Measurements from ENCODE around the gene HSFX2. TPM values are rescaled to one million over a fixed set of nuclear protein-coding genes. Genes with fewer than 3 reads are reported as not detected.
"Not testable (repeated sequence)": the region's sequence is repeated elsewhere in the genome, so short reads cannot be mapped to it uniquely, and the experiment has no call there.

Gene HSFX2, protein sequence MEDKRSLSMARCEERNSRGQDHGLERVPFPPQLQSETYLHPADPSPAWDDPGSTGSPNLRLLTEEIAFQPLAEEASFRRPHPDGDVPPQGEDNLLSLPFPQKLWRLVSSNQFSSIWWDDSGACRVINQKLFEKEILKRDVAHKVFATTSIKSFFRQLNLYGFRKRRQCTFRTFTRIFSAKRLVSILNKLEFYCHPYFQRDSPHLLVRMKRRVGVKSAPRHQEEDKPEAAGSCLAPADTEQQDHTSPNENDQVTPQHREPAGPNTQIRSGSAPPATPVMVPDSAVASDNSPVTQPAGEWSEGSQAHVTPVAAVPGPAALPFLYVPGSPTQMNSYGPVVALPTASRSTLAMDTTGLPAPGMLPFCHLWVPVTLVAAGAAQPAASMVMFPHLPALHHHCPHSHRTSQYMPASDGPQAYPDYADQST
- 1.2 TPM for total RNA-seq

GRCh38 chrX:149595214-149595613 lies at the start of gene HSFX2:
Gene HSFX2 (minus strand): TSS chrX:149595314. CDS start chrX:149594700, 614 bp downstream.
- DNase-seq (ENCODE audit: low spot score in 2 of 2); FAIRE-seq: not testable (repeated sequence)

- DNase-seq (ENCODE audit: low spot score in 2 of 2) (no peak), FAIRE-seq (no peak)
Measured at GRCh38 chrX:149643496-149643895, 48.4 kb upstream of the HSFX2 start.

GRCh38 chrX:149641835-149642234 lies 46.7 kb upstream of the HSFX2 start:
- DNase-seq (ENCODE audit: low spot score in 2 of 2): no peak
- FAIRE-seq: no peak

DNA sequence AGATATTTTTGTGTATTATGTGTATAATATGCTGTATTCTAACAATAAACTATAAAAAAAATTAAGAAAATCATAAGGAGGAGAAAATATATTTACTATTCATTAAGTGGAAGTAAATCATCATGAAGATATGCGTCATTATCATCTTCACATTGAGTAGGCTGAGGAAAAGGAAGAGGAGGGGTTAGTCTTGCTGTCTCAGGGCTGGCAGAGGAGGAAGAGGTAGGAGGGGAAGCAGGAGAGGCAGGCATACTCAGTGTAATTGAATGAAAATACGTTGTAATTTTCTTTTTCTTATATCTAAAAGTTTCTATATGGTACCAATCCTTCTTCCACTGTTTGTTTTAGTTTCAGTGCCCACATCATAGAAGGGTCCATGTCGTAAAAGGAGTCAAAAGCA lies 46.3 kb upstream of the HSFX2 start:
- no peak for FAIRE-seq
- no peak for DNase-seq (ENCODE audit: low spot score in 2 of 2)

DNA sequence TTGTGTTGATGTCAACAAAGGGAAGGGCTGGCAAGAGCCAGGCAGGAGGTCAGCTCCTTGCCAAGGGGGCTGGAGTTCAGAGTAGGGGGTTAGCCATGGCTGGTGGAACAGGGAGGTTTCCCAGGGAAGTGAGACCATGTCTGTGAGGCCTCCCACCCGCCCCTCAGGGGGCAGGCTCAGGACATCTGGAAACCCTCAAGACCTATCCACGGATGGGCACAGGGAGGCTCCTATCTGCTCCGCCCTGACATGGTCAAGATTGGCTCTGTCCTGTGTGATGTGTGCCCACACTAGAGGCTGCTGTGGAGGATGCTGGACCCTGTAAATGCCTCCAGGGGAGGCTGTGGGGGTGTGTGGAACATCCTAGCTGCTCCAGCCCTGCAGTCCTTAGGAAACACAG lies 44.5 kb upstream of the HSFX2 start:
- no peak for FAIRE-seq
- DNase-seq (ENCODE audit: low spot score in 2 of 2): no peak

GRCh38 chrX:149638860-149639259 lies 43.7 kb upstream of the HSFX2 start:
- DNase-seq (ENCODE audit: low spot score in 2 of 2) (no peak), FAIRE-seq (no peak)

DNA sequence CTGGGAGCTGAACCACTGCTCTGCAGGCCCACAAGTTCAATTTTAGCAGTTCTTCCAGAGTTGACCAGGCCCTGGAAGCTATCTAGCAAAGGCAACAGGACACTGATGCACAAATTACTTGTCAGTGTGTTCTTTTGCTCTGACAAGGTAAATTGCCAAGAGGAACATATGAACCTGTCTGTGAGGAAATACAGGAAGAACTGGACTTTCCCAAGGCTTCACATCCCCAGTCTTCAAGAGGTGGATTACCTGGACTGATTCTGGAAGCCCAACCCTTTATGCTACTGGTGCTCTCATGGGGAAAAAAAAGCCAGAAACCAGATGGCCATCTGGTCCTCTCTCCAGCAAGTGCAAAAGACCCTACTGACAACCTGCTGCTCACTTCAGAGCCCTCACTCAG lies 38.4 kb upstream of the HSFX2 start:
- DNase-seq (ENCODE audit: low spot score in 2 of 2): no peak
- FAIRE-seq: no peak

- DNase-seq (ENCODE audit: low spot score in 2 of 2) (peak; percentile 56), FAIRE-seq (no peak)
Measured at GRCh38 chrX:149631234-149632165, 36.4 kb upstream of the HSFX2 start, which contains the start of gene TMEM185A. Gene TMEM185A (minus strand): TSS chrX:149631792. CDS start chrX:149631580, 212 bp downstream.

GRCh38 chrX:149630681-149631233 lies 35.6 kb upstream of the HSFX2 start:
- DNase-seq (ENCODE audit: low spot score in 2 of 2) (peak in 1 of 2 donors; percentile 14), FAIRE-seq (no peak)

DNA sequence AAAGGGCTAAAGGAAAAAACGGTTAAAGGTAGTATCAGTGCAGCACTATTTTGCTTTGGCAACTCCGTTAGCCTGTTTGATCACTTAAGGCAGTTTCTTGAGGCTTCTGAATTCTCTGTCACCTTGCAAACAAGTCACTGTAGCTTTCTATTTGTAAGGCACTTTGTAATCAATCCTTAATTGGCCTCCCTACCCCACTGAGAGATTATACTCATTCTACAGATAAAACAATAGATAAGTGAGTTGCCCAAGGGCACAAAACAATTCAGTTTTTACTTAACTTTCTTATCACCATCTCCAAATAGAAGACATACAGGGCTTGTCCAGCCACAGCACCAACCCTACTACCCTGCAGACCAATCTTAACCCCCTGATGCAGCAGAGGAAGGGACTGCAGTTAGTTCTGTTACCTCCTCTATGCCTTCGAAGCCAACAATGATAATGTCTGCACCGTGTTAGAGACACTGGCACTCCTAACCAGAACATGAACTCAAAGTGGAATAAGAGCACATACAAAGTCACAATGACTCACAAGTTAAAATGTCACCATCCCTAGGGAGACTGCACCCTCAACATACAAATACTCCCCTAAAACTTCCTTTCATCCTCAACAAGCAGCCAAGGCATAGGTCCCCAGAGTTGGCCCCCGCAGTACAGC lies 34.7 kb upstream of the HSFX2 start:
- no peak for DNase-seq (ENCODE audit: low spot score in 2 of 2)
- FAIRE-seq: no peak

GRCh38 chrX:149628768-149629167 lies 33.7 kb upstream of the HSFX2 start:
- FAIRE-seq: no peak

DNA sequence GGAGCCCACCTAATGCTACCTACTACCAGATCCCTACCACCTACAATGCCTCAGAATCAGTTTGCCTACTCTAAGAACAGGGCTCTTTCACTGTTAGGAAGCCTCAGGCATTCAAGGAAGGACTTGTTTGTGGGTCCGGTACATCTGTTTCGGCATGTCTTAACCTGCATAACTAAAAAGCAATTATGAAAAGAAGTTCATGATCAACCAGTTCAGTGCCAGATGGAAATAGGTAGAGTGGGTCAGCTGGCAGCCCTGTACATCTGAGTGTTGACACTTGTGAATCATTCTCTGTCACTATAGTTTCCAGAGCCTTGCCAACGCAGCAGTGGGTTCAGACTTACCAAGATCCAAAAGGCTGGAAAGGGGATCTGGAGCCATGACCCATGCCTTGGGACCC lies 33.2 kb upstream of the HSFX2 start:
- no peak for FAIRE-seq

More at GRCh38 chrX:149628768-149629167, 33.7 kb upstream of the HSFX2 start:
- no peak for DNase-seq (ENCODE audit: low spot score in 2 of 2)

GRCh38 chrX:149626829-149627228 lies 31.7 kb upstream of the HSFX2 start:
- DNase-seq (ENCODE audit: low spot score in 2 of 2); FAIRE-seq: not testable (repeated sequence)

More for the DNA sequence above, 33.2 kb upstream of the HSFX2 start:
- no peak for DNase-seq (ENCODE audit: low spot score in 2 of 2)

GRCh38 chrX:149619662-149620061 lies 24.5 kb upstream of the HSFX2 start:
- not testable (repeated sequence) for DNase-seq (ENCODE audit: low spot score in 2 of 2); FAIRE-seq

DNA sequence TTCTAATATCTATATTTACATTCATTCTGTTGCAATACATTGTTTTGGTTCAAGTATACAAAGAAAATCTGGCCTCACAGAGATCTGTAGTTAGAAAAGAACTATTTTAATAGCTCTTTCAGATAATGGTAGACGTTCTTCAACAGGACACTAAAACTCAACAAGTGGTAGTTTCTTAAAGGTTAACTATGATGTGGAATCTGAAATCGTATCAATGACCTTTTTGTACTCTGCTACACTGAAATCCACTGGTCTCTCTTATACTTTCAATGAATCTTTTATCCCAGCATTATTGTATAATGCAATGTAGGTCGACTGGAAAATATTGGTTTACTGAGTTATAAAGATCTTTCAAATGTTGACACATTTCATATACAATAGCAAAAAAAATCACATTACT lies 23.8 kb upstream of the HSFX2 start:
- DNase-seq (ENCODE audit: low spot score in 2 of 2) (no peak), FAIRE-seq (no peak)

- FAIRE-seq (no peak), DNase-seq (ENCODE audit: low spot score in 2 of 2) (no peak)
Measured at GRCh38 chrX:149611623-149612175, 16.6 kb upstream of the HSFX2 start.

- FAIRE-seq (no peak), DNase-seq (ENCODE audit: low spot score in 2 of 2) (no peak)
Measured at GRCh38 chrX:149610511-149610910, 15.4 kb upstream of the HSFX2 start.

GRCh38 chrX:149607699-149608098 lies 12.6 kb upstream of the HSFX2 start:
- no peak for FAIRE-seq
- DNase-seq (ENCODE audit: low spot score in 2 of 2): no peak

DNA sequence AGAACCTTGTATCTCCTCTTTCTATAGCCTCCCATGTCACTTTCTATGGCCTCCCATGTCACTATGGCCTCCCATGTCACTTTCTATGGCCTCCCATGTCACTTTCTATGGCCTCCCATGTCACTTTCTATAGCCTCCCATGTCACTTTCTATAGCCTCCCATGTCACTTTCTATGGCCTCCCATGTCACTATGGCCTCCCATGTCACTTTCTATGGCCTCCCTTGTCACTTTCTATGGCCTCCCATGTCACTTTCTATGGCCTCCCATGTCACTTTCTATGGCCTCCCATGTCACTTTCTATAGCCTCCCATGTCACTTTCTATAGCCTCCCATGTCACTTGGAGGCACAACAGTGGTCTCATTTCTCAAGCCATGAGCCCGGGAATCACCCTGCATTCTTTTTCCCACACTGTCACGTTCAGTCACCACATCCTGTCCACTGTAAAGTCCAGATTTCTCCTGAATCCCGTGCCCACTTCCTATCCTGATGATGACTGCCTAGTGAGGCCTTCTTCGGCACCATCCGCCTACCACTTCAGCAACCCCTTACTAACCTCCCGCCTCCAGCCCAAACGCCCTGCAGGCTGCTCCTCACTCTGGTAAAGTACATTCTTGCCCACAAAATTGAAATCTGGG lies 10.3 kb upstream of the HSFX2 start:
- DNase-seq (ENCODE audit: low spot score in 2 of 2); FAIRE-seq: not testable (repeated sequence)
